Forelimb muscle (tissue), 1 donor: ENCODE measurements around the gene ZNF511. TPM values are rescaled to one million over a fixed set of nuclear protein-coding genes. Genes with fewer than 3 reads are reported as not detected.

Experiments
- DNase-seq: peaks from one replicate; pipeline ENCODE4 v3.0.0-alpha.2; 2013; ENCODE audit warnings: low read depth
- polyA plus RNA-seq: library from polyadenylated mRNA; unstranded; fragments of 120-200 nt; gene quantifications from one replicate; pipeline ENCODE4 v1.2.1, GENCODE V29; 2013; ENCODE audit not compliant: insufficient read length

Gene ZNF511
- polyA plus RNA-seq, 1 donor: 37.4 TPM

- DNase-seq: no peak
Observed at GRCh38 chr10:133274751-133275683, 33.7 kb upstream of the ZNF511 start.

GRCh38 chr10:133275684-133276092 lies 33.0 kb upstream of the ZNF511 start:
- DNase-seq: no peak

- no peak for DNase-seq
Observed at GRCh38 chr10:133276100-133276434, 32.6 kb upstream of the ZNF511 start.

GRCh38 chr10:133276435-133277201 lies 32.1 kb upstream of the ZNF511 start, which contains the start of gene ADAM8:
TSS of gene ADAM8 (minus strand) at chr10:133276868. CDS start at chr10:133276817, 51 bp downstream.
- DNase-seq: no peak

- no peak for DNase-seq
Observed at GRCh38 chr10:133277277-133277992, 31.3 kb upstream of the ZNF511 start.

- no peak for DNase-seq
Observed at GRCh38 chr10:133277993-133278576, 30.6 kb upstream of the ZNF511 start.

- DNase-seq: no peak
Observed at GRCh38 chr10:133278577-133279265, 30.0 kb upstream of the ZNF511 start.

GRCh38 chr10:133279326-133280226 lies 29.1 kb upstream of the ZNF511 start:
- DNase-seq: no peak

- no peak for DNase-seq
Observed at GRCh38 chr10:133280391-133281059, 28.2 kb upstream of the ZNF511 start.

GRCh38 chr10:133281084-133281483 lies 27.6 kb upstream of the ZNF511 start:
- DNase-seq: no peak

- no peak for DNase-seq
Observed at GRCh38 chr10:133281628-133282372, 26.9 kb upstream of the ZNF511 start.

GRCh38 chr10:133282846-133283390 lies 25.8 kb upstream of the ZNF511 start:
- DNase-seq: no peak

GRCh38 chr10:133283931-133284330 lies 24.8 kb upstream of the ZNF511 start:
- no peak for DNase-seq

GRCh38 chr10:133285217-133285616 lies 23.5 kb upstream of the ZNF511 start:
- no peak for DNase-seq

- DNase-seq: no peak
Observed at GRCh38 chr10:133286366-133286765, 22.3 kb upstream of the ZNF511 start.

- no peak for DNase-seq
Observed at GRCh38 chr10:133287832-133288500, 20.7 kb upstream of the ZNF511 start.

- no peak for DNase-seq
Observed at GRCh38 chr10:133289761-133290160, 19.0 kb upstream of the ZNF511 start.
